Brain microvascular endothelial cell (primary cell): Measurements from ENCODE around the gene WNK2.

Experiments used
- DNase-seq: peaks from one replicate; pipeline ENCODE4 v3.0.0-alpha.2; 2020
- H3K27ac ChIP-seq: fragments of 250-450 bp; sonication (Bioruptor Pico); 2 replicates; pipeline ENCODE4 v1.5.1; 2020; ENCODE audit warnings: mild to moderate bottlenecking, moderate library complexity
- H3K27me3 ChIP-seq: fragments of 250-450 bp; sonication (Bioruptor Pico); replicated peaks from 2 replicates; pipeline ENCODE4 v1.5.1; 2020; ENCODE audit warnings: mild to moderate bottlenecking
- H3K36me3 ChIP-seq: fragments of 250-450 bp; sonication (Bioruptor Pico); replicated peaks from 2 replicates; pipeline ENCODE4 v1.5.1; 2020; ENCODE audit warnings: mild to moderate bottlenecking
- H3K4me3 ChIP-seq: 2 replicates; pipeline ENCODE4 v1.5.1; 2011; ENCODE audit warnings: low read depth, mild to moderate bottlenecking, control low read depth, low read length, moderate library complexity
- in situ Hi-C: cut with HindIII; loops from 2 replicates; pipeline ENCODE4 v1.10.0; 2017; ENCODE audit warnings: low sequenced_read_pairs, low pct_ligation_motif_present
- TF ChIP-seq, protein P1 (sequence below): IDR thresholded peaks from 2 replicates; pipeline ENCODE4 v1.5.1; 2011; ENCODE audit warnings: low read depth, mild to moderate bottlenecking, moderate library complexity, low read length, control low read depth, inconsistent platforms; ENCODE audit errors: missing control alignments

The WNK2 gene

GRCh38 chr9:93203718-93204469 is 20.0 kb downstream of the WNK2 start:
- Histone ChIP-seq H3K4me3 (no peak overlapping the region), H3K27ac (no peak overlapping the region), H3K27me3 (peaks cover 5% of the 10 kb centered on the region), H3K36me3 (no peaks in the 10 kb centered on the region)
- DNase-seq: no peak
- TF ChIP-seq, protein P1, sequence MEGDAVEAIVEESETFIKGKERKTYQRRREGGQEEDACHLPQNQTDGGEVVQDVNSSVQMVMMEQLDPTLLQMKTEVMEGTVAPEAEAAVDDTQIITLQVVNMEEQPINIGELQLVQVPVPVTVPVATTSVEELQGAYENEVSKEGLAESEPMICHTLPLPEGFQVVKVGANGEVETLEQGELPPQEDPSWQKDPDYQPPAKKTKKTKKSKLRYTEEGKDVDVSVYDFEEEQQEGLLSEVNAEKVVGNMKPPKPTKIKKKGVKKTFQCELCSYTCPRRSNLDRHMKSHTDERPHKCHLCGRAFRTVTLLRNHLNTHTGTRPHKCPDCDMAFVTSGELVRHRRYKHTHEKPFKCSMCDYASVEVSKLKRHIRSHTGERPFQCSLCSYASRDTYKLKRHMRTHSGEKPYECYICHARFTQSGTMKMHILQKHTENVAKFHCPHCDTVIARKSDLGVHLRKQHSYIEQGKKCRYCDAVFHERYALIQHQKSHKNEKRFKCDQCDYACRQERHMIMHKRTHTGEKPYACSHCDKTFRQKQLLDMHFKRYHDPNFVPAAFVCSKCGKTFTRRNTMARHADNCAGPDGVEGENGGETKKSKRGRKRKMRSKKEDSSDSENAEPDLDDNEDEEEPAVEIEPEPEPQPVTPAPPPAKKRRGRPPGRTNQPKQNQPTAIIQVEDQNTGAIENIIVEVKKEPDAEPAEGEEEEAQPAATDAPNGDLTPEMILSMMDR: no peak
- in situ Hi-C loops: no loop called here

- Histone ChIP-seq H3K4me3 (no peak overlapping the region), H3K27ac (no peak overlapping the region), H3K27me3 (peaks cover 5% of the 10 kb centered on the region), H3K36me3 (no peaks in the 10 kb centered on the region)
- in situ Hi-C loops: no loop called here
- TF ChIP-seq, protein P1: no peak
- no peak for DNase-seq
Observed at GRCh38 chr9:93204470-93205043, 20.6 kb downstream of the WNK2 start.

GRCh38 chr9:93205045-93205768 is 21.3 kb downstream of the WNK2 start:
- DNase-seq: peak; percentile 12
- in situ Hi-C loops: no loop called here
- H3K27ac ChIP-seq: no peak overlapping the region
- H3K4me3 ChIP-seq: no peak overlapping the region
- TF ChIP-seq, protein P1: no peak
- H3K27me3 ChIP-seq: peaks cover 5% of the 10 kb centered on the region
- no peaks in the 10 kb centered on the region for H3K36me3 ChIP-seq

- in situ Hi-C loops: no loop called here
- DNase-seq: no peak
- Histone ChIP-seq H3K36me3 (no peaks in the 10 kb centered on the region), H3K27ac (no peak overlapping the region), H3K27me3 (peaks cover 5% of the 10 kb centered on the region), H3K4me3 (no peak overlapping the region)
- TF ChIP-seq, protein P1: no peak
Observed at GRCh38 chr9:93205896-93206575, 22.1 kb downstream of the WNK2 start.

DNA sequence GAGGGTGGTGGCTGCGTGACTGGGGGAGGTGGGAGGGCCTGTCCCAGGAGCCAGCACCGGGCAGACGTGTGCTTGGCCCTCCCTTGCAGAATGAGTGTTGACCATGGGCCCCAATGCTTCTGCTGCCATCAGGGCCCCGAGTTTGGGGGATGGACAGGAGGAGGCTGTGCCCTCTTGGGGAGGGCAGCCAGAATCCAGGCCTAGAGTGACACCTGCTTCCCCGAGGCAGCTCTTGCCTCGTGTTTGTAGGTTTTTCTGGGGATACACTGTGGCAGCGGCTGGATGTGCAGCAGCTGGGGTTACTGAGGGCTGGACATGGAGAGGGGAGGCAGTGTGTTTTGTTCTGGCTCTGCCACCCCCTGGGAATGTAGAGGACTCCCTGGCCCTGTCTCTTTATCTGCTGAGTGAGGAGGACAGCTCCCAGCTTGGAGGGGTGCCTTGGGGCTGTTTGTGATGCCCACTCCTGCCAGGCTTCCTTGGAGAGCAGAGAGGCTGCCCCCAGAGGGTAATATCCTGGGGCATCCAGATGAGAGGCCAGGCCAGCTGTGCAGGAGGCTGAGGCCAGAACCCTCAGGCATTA is 22.7 kb downstream of the WNK2 start:
- no peak overlapping the region for H3K4me3 ChIP-seq
- no peak for DNase-seq
- H3K27me3 ChIP-seq: peaks cover 3% of the 10 kb centered on the region
- no peaks in the 10 kb centered on the region for H3K36me3 ChIP-seq
- TF ChIP-seq, protein P1: no peak
- H3K27ac ChIP-seq: no peak overlapping the region
- in situ Hi-C loops: no loop called here
